ENCODE measurements around the gene CDHR2. TPM values are rescaled to one million over a fixed set of nuclear protein-coding genes. Genes with fewer than 3 reads are reported as not detected.

The CDHR2 gene, protein sequence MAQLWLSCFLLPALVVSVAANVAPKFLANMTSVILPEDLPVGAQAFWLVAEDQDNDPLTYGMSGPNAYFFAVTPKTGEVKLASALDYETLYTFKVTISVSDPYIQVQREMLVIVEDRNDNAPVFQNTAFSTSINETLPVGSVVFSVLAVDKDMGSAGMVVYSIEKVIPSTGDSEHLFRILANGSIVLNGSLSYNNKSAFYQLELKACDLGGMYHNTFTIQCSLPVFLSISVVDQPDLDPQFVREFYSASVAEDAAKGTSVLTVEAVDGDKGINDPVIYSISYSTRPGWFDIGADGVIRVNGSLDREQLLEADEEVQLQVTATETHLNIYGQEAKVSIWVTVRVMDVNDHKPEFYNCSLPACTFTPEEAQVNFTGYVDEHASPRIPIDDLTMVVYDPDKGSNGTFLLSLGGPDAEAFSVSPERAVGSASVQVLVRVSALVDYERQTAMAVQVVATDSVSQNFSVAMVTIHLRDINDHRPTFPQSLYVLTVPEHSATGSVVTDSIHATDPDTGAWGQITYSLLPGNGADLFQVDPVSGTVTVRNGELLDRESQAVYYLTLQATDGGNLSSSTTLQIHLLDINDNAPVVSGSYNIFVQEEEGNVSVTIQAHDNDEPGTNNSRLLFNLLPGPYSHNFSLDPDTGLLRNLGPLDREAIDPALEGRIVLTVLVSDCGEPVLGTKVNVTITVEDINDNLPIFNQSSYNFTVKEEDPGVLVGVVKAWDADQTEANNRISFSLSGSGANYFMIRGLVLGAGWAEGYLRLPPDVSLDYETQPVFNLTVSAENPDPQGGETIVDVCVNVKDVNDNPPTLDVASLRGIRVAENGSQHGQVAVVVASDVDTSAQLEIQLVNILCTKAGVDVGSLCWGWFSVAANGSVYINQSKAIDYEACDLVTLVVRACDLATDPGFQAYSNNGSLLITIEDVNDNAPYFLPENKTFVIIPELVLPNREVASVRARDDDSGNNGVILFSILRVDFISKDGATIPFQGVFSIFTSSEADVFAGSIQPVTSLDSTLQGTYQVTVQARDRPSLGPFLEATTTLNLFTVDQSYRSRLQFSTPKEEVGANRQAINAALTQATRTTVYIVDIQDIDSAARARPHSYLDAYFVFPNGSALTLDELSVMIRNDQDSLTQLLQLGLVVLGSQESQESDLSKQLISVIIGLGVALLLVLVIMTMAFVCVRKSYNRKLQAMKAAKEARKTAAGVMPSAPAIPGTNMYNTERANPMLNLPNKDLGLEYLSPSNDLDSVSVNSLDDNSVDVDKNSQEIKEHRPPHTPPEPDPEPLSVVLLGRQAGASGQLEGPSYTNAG (N-terminal part only)
- total RNA-seq: 0.11 TPM

DNA sequence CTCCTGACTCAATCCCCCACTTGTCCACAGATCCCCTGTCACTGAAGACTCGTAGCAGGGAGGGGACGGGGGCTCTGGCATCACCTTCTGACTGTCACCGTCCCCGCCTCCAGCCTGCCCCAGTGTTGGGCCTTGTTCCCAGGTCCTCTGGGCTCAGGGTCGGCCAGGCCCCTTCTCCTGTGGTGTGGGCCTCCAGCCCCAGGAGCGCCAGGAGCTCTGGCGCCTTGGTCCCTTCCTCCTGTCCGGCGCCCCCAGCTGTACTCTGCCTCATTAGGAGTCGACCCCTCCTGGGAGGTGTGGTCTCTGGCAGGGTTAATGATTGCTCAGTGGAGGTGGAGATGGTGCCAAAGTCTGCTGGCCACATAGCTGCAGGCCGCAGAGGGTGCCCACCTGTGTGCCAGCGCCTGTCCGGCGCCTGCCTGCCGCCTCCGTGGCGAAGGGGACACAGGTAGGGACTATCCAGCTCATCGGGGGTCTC, at the start of gene CDHR2:
CDHR2 (plus strand) TSS at position 376 of the 478 bp plus-strand sequence. CDS start 16,011 bp downstream, outside the sequence.

DNA sequence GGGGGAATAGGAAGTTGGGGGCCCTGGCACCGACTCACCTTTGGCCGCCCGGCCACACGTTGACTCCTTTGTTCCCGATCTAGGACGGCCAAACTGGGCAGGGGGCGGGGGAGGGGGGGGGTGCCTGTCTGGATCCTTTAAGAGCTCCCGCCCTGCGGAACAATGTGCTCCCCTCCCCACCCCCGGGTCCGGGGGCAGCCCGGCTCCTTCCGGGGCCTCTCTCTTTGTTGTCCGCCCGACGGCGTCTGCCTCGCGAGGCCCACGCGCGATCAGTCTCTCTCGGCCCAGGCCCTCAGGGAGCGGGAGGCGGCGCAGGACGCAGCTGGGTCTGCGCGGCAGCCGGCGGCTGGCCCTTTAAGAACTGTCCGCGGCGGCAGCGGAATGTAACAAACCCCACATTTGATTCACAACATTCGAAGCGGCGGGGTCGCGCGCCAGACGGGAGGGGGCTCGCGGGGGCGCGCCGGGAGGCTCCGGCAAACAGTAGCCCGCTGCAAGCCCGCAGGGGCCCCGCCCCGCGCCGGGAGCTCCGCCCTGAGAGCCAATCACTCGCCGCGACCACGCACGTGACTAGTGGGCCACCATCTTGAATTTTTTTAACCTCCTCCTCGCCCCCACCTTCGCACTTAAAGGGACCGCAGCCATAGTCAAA, 12.1 kb upstream of the CDHR2 start, which contains the start of gene RNF44:
RNF44 (minus strand) TSS at position 501 of the 652 bp plus-strand sequence. CDS start 4,930 bp downstream, outside the sequence.

DNA sequence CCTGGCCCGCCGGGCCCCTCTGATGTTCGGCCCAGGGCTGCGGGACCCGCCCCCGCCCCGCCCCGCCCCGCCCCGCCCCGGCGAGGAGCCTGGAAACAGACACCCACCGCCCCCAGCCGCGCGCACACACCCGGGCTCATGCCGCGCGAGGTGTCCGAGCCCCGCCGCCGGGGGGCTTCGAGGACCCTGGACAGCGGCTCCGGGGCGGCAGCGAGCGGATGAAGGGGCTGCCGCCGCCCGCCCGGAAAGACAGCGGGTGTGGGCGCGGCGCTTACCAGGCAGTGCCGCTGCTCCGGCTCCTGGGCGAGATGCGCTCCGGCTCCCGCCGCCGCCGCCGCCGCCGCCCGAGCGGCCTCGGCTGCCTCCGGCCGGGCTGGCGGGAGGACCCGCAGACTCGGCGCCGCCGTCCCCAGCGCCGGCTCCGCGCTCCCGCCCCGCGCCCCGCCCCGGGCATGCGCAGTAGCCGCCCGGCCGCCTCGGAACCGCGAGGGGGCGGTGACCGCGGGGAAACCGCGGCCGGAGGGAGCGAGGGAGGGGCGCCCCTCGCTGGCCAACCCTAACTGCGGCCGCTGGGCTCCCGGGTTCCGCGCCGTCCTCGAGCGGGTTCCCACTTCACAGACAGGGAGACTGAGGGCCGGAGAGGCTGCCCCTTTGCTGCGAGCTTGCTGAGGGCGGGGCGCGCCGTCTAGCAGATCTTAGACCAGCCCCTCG, 60.7 kb downstream of the CDHR2 start, which contains the start of gene GPRIN1:
GPRIN1 (minus strand) TSS at position 433 of the 711 bp plus-strand sequence. CDS start 10,322 bp downstream, outside the sequence.

DNA sequence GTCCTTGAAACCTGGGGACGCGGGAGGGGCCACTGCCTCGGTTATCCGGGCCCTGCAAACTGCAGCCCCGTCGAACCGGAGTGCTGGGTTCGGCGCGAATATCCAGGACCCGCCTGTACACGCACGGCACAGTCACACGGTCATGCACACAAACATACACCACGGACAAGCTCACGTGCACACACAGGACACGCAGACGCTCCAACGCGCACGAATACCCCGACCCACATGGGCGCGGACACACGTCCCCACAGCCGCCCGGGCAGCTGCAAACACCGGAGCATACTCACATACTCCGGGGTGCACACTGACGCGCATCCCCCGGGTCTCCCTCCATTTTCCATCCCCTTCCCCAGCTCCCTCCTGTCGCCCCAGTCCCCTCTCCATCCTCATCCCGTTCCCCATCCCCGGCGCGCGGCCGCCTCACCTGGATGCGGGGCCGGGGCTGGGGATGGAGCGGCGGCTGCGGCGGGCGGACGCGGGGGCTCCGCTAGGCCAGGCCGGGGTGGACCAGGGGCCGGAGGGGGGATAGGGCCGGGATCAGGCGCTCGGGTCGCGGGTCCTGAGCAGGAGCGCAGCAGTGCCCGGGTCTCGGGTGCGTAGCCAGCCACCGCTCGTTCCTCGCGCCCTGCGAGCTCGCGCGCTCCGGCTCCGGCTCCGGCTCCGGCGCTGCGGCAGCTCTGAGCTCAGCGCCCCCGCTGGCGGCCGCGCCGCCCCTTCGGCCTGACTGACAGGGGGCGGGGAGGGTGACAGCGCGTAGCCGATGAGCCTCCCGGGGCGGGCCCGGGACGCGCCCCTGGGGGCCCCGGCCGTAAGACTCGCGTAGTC, 80.9 kb downstream of the CDHR2 start, which contains the start of the genes EIF4E1B and SNCB:
EIF4E1B (plus strand) TSS at position 823 of the 828 bp plus-strand sequence. CDS start 12,113 bp downstream, outside the sequence.
SNCB (minus strand) TSS at position 682 of the 828 bp plus-strand sequence. CDS start 880 bp downstream, outside the sequence.

Other genes with a start within 250 kb of the CDHR2 start
- gene KIAA1191, start 187.6 kb upstream of the CDHR2 start, total RNA-seq: 74.3 TPM
- gene ARL10, start 183.9 kb upstream of the CDHR2 start, total RNA-seq: 25.1 TPM
- gene NOP16, start 160.7 kb upstream of the CDHR2 start, total RNA-seq: 4.5 TPM
- 45.9 TPM for gene HIGD2A, start 160.6 kb upstream of the CDHR2 start, total RNA-seq
- gene CLTB, start 132.8 kb upstream of the CDHR2 start, total RNA-seq: 68.9 TPM
- gene FAF2, start 101.0 kb upstream of the CDHR2 start, total RNA-seq: 45.9 TPM
- 24.9 TPM for gene RNF44, start 11.9 kb upstream of the CDHR2 start, total RNA-seq
- 24.8 TPM for gene GPRIN1, start 60.8 kb downstream of the CDHR2 start, total RNA-seq
- gene SNCB, start 81.2 kb downstream of the CDHR2 start, total RNA-seq: 10.1 TPM
- 0.55 TPM for gene EIF4E1B, start 81.3 kb downstream of the CDHR2 start, total RNA-seq
- gene TSPAN17, start 98.1 kb downstream of the CDHR2 start, total RNA-seq: 22.9 TPM